Posterior cingulate gyrus (tissue), 11 donors: ENCODE data around the gene TMEM33.
"Not testable (repeated sequence)": the region's sequence is repeated elsewhere in the genome, so short reads cannot be mapped to it uniquely, and the experiment has no call there.

Experiments
- DNase-seq, 10 donors: peaks; one replicate each; pipeline versions ENCODE4 v3.0.0 to v3.0.0-alpha.2; 2020 to 2021; ENCODE audit warnings: mixed read lengths in 3 of 10
- intact Hi-C: fragments of 100-400 bp; cut with DNase I; formaldehyde crosslinking; loops from one replicate; pipeline ENCODE4 v1.15.1; 2023

The TMEM33 gene, protein sequence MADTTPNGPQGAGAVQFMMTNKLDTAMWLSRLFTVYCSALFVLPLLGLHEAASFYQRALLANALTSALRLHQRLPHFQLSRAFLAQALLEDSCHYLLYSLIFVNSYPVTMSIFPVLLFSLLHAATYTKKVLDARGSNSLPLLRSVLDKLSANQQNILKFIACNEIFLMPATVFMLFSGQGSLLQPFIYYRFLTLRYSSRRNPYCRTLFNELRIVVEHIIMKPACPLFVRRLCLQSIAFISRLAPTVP

DNA sequence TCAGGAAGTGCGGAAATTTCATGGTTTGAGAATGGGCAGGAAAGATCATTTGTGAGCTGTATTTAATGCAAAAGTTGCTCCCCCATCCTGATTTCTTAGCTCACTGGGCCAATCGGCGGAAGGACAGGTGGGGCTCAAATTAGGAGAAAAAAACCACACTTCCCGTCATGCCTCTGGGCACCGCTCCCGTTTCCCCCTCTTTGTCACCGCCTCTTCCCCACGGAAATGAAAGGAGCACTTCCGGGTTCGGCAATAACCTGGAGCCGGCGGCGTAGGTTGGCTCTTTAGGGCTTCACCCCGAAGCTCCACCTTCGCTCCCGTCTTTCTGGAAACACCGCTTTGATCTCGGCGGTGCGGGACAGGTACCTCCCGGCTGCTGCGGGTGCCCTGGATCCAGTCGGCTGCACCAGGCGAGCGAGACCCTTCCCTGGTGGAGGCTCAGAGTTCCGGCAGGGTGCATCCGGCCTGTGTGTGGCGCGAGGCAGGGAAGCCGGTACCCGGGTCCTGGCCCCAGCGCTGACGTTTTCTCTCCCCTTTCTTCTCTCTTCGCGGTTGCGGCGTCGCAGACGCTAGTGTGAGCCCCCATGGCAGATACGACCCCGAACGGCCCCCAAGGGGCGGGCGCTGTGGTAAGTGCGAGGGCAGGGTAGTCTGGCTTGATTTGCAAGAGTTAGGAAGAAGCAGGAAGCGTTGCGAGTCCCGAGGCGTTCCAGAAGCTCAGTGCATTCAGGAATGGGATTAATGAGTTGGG, at the start of gene TMEM33:
TMEM33 (plus strand) TSS at position 529 of the 751 bp plus-strand sequence; CDS start at position 585, 56 bp downstream.
- DNase-seq: peak; percentile 79 to 98 (median 90)
- intact Hi-C loops: loop anchor here (1.0 kb wide), 1 partner anchor 55 kb away; the partner anchor contains the start of gene SLC30A9

DNA sequence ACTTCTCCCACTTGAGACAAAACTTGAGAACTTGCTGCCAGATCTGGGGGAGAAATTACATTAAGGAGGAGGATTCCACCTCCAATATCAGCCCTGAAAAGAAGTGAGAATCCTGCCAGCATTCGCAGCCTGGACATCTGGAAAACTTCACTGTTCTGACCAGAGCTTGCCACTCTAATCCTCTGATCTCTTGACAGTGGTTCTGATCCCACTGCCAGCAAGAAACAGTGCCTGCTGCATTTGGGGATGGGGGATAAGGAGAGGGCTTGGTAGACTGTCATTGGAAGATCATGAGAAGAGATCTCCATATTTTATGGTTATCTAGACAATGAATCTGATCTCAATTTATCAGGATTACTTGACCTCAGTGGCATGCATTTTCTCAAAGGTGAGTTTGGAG, 49.8 kb upstream of the TMEM33 start:
- DNase-seq: no peak
- intact Hi-C loops: no loop called here

DNA sequence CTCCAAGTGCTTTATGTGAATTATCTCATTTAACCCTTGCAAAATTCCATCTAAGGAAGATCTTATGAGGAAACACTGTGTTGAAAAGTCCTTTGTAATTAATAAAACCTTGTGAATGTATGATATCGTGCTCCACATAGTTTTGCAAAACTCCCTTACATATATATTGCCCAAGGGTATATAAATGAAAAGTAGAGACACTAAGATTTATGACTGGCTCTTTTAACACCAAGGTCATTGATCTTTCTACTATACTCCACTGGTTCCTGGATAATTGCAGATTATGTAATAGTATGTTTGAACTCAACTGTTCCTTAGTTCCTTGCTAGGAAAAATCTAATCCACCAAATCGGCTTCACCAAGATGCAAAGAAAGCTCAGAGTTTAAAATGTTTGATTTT, 48.0 kb upstream of the TMEM33 start:
- DNase-seq: no peak
- intact Hi-C loops: no loop called here

DNA sequence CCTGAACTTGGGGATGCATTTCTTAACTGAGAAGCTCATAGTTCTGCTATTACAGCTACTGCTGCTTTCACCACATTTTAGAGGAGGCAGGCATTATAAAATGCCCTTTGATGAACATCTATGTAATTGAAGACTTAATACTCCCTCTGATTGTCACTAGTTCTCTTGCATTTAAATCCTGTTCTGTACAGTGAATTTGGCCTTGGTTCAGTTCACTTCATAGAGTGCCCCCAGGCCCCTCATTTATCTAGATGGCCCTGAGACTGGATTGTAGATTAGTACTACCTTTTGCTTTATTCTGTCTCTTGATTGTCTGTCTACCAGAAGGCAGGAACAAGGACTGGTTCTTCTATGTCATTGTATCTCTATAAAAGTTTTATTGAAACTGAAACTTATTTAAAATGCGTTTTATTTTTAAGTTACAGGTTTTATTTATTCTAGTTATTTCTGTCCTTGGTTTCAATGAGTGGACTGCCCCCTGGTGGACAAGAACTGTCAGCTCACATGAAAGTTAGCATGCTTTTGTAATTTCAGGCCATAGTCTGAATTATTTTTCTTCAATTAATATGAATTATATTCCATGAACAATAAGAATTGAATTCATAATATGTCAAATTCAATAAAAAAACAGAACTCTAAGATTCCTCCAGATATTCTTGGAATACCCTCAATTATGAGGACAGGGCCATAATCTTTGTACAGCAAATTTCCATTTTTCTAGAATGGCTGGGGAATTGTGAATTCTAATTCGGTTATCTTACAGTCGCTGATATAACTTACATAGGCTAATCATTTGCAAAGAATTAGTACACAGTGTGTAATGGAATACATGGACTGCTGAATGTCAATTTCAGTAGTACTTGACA, 47.2 kb upstream of the TMEM33 start:
- DNase-seq: peak in 5 of 10 donors; percentile 35 to 58 (median 51)
- intact Hi-C loops: no loop called here

DNA sequence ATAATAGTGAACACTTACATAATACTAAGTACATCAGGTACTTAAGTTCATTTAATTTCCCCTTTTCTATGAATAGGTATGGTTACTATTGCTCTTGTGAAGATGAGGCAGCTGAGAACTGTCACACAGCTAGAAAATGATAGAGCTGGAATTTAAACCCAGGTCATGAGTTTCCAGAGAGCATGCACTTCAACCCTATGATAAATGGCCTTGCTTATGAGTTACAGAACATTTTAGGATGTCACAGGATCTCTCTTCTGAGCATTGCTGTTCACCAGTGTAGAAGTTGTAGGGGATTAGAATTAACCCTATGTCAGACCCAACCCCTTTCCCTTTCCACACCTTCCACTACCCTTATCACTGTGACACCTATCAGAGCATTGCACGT, 46.5 kb upstream of the TMEM33 start:
- intact Hi-C loops: no loop called here
- no peak for DNase-seq

DNA sequence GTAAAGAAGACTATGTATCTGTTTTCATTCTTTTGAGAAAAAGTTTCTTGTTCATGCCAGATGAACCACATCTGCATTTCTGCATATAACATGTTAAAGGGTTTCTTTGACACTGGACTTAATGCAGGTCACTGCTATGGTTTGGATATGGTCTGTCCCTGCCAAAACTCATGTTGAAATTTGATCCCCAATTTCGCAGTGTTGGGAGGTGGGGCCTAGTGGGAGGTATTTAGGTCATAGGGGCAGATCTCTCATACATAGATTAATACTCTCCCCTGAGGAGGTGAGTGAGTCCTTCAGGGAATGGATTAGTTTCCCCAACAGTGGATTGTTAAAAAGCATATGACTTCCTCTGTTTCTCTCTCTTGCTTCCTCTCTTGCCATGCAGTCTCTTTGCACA, 45.9 kb upstream of the TMEM33 start:
- intact Hi-C loops: no loop called here
- DNase-seq: no peak

DNA sequence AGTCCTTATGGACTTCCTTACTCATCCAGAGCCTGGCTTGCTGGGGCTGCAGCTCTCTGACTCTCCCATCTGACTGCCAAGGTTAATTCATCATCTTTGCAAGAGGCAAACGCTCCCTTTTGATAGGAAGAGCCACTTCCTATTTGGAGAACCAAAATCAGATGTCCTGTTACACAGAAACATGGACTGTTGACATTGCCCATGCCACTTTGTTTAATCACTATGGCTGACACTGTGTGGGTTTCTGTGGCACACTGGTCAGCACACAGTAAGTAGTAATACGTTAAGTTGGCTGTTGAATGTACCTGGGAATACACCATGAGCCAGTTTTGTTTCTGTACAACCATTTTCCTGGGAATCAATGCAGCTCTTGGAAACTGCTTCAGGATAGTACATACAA, 45.1 kb upstream of the TMEM33 start:
- intact Hi-C loops: no loop called here
- no peak for DNase-seq

DNA sequence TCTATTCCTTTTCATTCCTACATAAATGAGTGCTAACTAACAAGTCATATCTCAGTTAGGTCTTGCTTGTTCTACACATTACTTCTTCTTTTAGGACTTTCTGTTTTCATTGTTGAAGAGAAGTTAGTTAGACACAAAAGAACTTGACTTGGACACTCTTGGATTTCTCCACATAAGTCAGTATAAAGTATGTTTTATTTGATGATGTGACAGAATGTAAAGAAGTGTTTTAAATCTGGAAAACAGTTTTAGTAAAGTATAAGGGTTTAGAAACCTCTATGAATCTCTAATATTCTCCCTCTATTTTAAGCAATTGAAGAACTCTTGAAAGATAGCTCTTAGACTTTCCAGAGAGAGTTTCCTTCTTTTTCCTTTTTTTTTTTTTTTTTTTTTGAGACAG, 38.6 kb upstream of the TMEM33 start:
- DNase-seq: no peak
- intact Hi-C loops: no loop called here

DNA sequence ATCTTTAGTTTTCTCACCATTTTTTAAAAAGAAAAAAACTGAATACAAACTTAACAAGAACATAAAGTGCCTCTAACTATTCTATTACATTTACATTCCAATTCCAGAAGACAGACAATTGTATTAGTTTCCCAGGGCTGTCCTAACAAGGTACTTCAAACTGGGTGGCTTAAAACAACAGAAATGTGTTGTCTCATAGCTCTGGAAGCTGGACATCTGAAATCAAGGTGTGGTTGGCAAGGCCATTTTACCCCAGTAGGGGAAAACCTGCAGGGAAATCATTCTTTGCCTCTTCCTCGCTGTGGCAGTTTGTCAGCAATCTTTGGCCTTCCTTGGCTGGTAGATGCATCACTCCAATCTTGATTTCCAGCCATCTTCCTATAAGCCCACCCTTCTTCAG, 37.5 kb upstream of the TMEM33 start:
- no peak for DNase-seq
- intact Hi-C loops: no loop called here

DNA sequence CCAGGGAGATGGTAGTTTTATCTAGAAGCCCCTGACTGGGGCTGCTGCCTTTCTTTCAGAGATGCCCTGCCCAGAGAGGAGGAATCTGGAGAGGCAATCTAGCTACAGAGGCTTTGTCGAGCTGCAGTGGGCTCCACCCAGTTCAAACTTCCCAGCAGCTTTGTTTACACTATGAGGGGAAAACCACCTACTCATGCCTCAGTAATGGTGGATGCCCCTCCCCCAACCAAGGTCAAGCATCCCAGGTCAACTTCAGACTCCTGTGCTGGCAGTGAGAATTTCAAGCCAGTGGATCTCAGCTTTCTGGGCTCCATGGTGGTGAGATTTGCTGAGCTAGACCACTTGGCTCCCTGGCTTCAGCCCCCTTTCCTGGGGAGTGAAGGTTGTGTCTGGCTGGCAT, 26.1 kb upstream of the TMEM33 start:
- DNase-seq, intact Hi-C loops: not testable (repeated sequence)

DNA sequence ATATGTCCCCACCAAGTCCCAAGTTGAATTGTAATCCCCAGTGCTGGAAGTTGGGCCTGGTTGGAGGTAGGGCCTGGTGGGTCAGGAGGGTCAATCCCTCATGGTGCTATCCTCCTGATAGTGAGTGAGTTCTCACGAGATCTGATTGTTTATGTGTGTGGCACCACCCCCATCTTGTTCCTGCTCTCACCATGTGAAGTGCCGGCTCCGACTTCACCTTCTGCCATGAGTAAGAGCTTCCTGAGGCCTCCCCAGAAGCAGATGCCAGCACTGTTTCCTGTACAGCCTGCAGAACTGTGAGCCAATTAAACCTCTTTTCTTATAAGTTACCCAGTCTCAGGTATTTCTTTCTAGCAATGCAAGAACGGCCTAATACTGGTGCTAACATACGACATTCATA, 22.7 kb upstream of the TMEM33 start:
- no peak for DNase-seq
- intact Hi-C loops: no loop called here

DNA sequence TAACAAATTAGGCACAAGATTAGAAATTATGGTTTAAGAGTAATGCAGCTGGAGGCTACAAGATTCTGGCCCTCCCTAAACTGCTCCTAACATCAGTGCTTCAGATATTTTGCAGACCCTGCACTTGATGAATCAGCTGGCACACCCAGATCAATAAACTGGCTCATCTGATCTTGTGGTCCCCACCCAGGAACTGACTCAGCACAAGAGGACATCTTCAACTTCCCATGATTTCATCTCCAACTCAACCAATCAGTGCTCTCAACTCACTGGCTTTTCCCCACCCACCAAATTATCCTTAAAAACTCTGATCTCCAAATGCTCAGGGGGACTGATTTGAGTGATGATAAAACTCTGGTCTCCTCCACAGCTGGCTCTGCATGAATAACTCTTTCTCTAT, 21.7 kb upstream of the TMEM33 start:
- no peak for DNase-seq
- intact Hi-C loops: no loop called here

DNA sequence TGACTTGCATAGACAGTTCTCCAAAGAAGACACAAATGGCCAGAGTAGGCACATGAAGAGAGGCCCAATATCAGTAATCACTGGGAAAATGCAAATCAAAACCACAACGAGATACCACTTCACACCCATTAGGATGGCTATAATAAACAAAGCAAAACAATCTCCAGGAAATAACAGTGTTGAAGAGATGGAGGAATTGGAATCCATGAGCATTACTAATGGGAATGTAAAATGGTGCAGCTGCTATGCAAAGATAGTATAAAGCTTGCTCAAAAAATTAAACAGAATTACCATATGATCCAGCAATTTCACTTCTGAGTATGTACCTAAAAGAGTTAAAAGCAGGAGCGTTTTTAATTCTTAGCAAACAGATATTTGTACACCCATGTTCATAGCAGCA, 17.0 kb upstream of the TMEM33 start:
- intact Hi-C loops: no loop called here
- no peak for DNase-seq

DNA sequence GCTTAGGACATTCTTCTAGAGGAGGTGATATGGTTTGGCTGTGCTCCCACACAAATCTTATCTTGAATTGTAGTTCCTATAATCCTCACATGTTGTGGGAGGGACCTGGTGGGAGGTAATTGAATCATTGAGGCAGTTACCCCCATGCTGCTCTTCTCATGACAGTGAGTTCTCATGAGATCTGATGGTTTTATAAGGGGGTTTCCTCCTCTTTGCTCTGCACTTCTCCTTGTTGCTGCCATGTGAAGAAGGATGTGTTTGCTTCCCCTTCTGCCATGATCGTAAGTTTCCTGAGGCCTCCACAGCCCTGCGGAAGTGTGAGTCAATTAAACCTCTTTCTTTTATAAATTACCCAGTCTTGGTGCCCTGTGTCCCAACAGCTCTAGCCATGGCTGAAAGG, 14.8 kb upstream of the TMEM33 start:
- DNase-seq, intact Hi-C loops: not testable (repeated sequence)

DNA sequence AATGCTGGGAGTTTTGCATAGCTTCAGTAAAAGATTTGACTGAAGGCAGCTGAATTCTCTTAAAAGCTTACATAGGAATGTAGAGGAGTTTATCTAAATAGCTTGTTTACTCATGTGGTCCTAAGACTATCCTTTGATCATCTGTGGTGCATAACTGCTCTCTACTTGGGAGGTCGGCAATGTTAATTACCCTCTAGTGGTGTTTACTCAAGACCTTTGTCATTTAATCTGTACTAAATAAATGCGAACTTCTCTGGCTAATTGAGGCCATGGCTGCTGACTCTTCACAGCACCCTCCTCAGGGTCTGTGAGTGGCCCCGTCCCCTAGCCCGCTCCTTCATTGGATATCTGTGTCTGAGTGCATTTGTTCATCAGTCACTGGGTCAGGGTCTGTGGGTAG, 13.8 kb upstream of the TMEM33 start:
- intact Hi-C loops: no loop called here
- no peak for DNase-seq

DNA sequence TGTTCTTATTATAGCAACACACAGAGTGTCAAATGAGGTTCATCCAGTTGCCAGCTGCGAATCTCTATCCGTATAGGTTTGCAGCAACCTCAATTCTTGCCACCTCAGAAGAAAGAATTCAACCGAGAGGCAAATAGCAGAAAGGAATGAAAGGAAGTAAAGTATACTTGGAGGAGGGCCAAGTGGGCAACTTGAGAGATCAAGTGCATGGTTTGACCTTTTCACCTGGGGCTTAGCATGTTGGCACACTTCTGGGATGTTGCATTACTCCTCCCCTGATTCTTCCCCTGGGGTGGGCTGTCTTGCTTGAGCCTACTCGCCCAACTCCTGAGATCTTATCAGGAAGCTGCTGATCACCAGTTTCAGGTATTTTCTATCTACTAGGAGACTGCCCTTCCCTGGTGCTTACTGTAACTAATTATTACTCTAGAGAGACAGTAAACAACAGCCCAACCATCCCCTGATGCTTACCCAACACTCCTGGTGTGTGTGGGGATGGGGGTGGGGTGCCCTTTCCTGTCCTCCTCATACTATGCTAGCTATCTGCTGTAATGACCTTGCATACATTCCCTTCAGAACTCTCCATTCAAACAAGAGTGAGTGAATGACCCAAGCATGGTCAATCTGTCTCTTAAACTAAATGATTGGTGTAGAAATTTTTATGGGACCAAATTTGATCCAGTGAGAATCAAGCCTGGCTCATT, 7.3 kb upstream of the TMEM33 start:
- intact Hi-C loops: no loop called here
- DNase-seq: no peak

DNA sequence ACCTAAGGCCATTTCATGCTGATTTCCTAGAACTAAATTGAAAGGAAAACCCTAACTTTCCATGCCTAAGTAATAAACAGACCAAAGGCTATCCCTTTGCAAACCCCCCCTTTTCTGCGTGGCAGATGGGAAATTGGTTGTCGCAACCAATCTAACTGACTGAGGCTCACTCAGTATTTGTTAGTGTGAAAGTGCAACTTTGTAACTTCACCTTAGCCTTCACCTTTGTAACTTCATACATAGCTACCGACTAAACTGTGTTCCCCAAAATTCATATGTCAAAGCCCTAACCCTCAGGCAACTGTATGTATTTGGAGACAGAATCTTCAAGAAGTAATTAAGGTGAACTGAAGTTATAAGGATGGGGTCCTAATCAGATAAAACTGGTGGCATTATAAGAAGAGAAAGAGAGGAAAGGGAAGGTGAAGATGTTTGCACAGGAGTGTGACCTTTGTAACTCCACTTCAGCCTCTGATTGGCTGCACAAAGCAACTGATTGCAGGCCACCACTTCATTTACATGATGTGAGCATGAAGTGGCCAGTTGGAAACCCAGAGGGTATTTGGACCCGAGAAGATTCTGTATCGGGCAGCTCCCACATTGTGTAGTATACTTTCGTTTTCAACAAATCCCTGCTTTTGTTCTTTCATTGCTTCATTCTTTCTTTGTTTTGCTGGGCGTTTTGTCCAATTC, 4.9 kb upstream of the TMEM33 start:
- intact Hi-C loops: no loop called here
- DNase-seq: no peak

DNA sequence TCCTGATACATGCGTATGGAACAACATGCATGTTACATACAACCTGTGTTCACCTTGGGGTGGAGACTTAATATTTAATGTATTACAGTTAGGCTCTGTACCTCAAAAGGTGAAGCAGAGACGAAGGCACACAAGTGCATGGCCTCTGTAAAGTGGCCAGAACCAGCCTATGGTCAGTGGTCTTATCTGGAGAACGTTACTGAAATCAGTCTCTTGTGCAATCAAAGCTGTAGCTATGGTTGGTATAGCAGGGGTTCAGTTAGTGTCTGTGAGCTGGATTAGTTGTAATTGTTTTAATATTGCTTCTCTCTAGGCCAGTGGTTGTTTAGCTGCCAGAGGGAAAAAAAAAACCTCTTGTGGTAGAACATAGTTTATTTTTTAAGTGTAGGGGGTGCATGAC, 2.2 kb upstream of the TMEM33 start:
- intact Hi-C loops: no loop called here
- DNase-seq: no peak

DNA sequence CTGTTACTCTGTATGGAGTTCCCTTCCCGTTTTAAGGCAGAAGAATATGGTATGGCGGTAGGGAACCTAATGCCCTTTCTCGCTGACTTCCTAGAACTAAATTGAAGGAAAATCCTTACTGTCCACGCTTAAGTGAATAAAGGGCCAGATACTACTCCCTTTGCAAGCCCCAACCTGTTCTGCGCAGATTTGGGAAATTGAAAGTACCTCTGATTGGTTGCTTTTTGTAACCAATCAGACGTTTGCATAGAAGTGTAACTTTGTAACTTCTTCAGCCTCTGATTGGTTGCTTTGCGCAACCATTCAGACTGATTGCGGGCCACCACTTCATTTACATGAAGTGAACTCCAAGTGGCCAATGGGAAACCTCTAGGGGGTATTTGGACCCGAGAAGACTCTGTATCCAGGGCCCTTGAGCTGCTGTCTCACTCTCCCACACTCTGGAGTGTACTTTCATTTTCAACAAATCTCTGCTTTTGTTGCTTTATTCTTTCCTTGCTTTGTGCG, 1.2 kb upstream of the TMEM33 start:
- intact Hi-C loops: no loop called here
- no peak for DNase-seq

DNA sequence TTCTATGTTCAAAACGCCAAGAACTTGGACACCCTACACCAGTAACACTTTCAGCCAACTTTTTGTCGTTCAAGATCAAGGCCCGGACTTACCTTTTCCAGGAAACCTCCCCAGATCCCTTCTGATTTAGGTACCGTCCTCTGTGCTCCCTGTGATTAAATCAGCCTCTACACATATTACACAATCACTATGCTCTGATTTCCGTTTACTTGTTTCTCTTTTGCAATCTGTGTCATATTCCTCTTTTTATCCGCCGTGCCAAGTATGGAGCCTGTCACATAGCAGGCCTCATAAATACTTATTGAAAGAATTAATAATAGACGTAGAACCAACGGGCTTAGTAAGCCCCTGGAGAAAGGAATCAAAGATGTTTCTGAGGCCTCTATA, 722 bp upstream of the TMEM33 start:
- no peak for DNase-seq
- intact Hi-C loops: no loop called here
